ENCODE measurements around the gene HAL. TPM values are rescaled to one million over a fixed set of nuclear protein-coding genes. Genes with fewer than 3 reads are reported as not detected.
A peak's percentile ranks its signal among the peaks of the same experiment; 100 is the strongest.

The HAL gene
- polyA plus RNA-seq, 2 of the 4 experiments (the other 2 are of a cell fraction), result 0.22 to 0.43 TPM

- TF ChIP-seq BHLHE40 (IDR thresholded peaks at IDR 0.05; ENCODE audit: low read depth, low read length) (no peak), EHF (CRISPR knock-in tag; IDR thresholded peaks at IDR 0.05) (no peak), FOSB (CRISPR knock-in tag; IDR thresholded peaks at IDR 0.05) (no peak), USF2 (IDR thresholded peaks at IDR 0.05) (peak; percentile 92), CTCF (IDR thresholded peaks at IDR 0.05) (no peak)
- TF ChIP-seq, protein P1, sequence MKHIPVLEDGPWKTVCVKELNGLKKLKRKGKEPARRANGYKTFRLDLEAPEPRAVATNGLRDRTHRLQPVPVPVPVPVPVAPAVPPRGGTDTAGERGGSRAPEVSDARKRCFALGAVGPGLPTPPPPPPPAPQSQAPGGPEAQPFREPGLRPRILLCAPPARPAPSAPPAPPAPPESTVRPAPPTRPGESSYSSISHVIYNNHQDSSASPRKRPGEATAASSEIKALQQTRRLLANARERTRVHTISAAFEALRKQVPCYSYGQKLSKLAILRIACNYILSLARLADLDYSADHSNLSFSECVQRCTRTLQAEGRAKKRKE (CRISPR knock-in tag; IDR thresholded peaks at IDR 0.05; ENCODE audit: low read depth), result no peak
Observed at GRCh38 chr12:95942524-95943329, 53.4 kb downstream of the HAL start, which contains the start of gene CCDC38 (continued).

DNA sequence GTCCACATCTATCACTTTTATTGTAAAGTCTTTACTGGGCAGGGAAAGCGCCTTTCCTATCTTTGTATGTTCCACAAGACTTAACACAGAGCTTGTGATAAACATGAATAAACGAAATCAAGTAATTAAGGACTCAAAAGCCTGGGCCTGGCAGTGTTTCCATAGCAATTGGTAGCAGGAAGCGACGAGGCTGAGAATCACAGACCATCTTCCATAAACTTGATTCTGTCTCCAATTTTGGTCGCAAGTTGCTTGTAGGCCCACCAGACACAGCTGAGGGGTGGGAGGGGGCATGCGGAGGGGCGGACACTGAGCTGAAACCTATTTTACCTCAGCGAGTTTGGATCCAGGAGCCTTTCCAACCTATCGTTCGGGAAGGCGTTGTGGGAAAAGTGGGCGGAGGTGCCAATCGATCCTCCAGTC lies 54.0 kb downstream of the HAL start:
- no peak for FAIRE-seq

More for the DNA sequence above, 54.0 kb downstream of the HAL start:
- ATAC-seq (peak in 1 of 2 experiments; percentile 7; a peak in 1 of 6 replicates), DNase-seq (ENCODE audit: low read depth in 1 of 2, low spot score in 1 of 2) (peak in 1 of 2 experiments; percentile 27)
- Histone ChIP-seq H3K9me3 (no peaks in the 10 kb centered on the region), H3K4me3 (peak overlapping the region; percentile 82), H3K4me2 (peak overlapping the region; percentile 83), H3K27ac (peak overlapping the region; percentile 96 to 99), H3K4me1 (peaks cover 25% of the 10 kb centered on the region)
- TF ChIP-seq SREBF2 (IDR thresholded peaks at IDR 0.05) (no peak), RARB (CRISPR knock-in tag; IDR thresholded peaks at IDR 0.05) (no peak), NR3C1 (IDR thresholded peaks at IDR 0.05) (no peak), KDM1A (IDR thresholded peaks at IDR 0.05; ENCODE audit: low read depth) (no peak), RCOR1 (IDR thresholded peaks at IDR 0.05; ENCODE audit: low read depth, low read length) (no peak), EP300 (IDR thresholded peaks at IDR 0.05) (no peak), JUN (IDR thresholded peaks at IDR 0.05) (no peak), CEBPB (IDR thresholded peaks at IDR 0.05) (no peak), KDM5A (IDR thresholded peaks at IDR 0.05) (no peak), REST (IDR thresholded peaks at IDR 0.05) (no peak), ELK1 (IDR thresholded peaks at IDR 0.05; ENCODE audit: low read depth, low read length) (no peak)
- ChIA-PET POLR2A (interaction anchor here (0.8 to 2.3 kb wide), 12 partner anchors 11 to 468 kb away, joined by 3 to 28 read pairs (median 6); partner anchors contain the start of genes LTA4H, METAP2 and SNRPF), CTCF (interaction anchor here (3.2 to 6.7 kb wide), 2 partner anchors 11 to 24 kb away, joined by 13 to 46 read pairs; no protein-coding TSS in a partner anchor)
- 10% methylated on average over 10 of the region's 13 CpGs for WGBS (ENCODE audit: missing lambda C conversion rate)

Data from A549 (cell line).